ENCODE measurements around the gene PTCD1.

- TF ChIP-seq SMARCB1 (IDR thresholded peaks at IDR 0.05; ENCODE audit: insufficient read length, low read depth) (no peak), TCF3 (CRISPR knock-in tag; IDR thresholded peaks at IDR 0.05) (no peak), SRSF3 (IDR thresholded peaks at IDR 0.05; ENCODE audit: insufficient read depth, low read length) (no peak), RFX1 (IDR thresholded peaks at IDR 0.05) (no peak)
Measured at GRCh38 chr7:99396418-99397296, 41.9 kb downstream of the PTCD1 start.
